GM19328 (cell line): ENCODE measurements around the gene DENND2A.

Experiments
- ATAC-seq: cut with Tn5 transposase; IDR thresholded peaks from one replicate; pipeline ENCODE4 v1.9.1; 2021; ENCODE audit warnings: mild to moderate bottlenecking, moderate library complexity; ENCODE audit not compliant: unreplicated experiment

The DENND2A gene

GRCh38 chr7:140475747-140476333 is 164.8 kb downstream of the DENND2A start:
- no peak for ATAC-seq
